ENCODE results near the gene RTN3. TPM values are rescaled to one million over a fixed set of nuclear protein-coding genes. Genes with fewer than 3 reads are reported as not detected.

RTN3 gene
- polyA plus RNA-seq, 4 donors: 27.3 to 101 (median 69.5) TPM

- peaks cover 0 to 2% (median 0%) of the 10 kb centered on the region in 3 donors for H3K36me3 ChIP-seq (ENCODE audit: control insufficient read depth in 3 of 3, insufficient read depth in 2 of 3, low read depth in 1 of 3, low read length in 3 of 3)
- FAIRE-seq: no peak
- H3K27ac ChIP-seq (ENCODE audit: low read depth in 1 of 3, low read length in 2 of 3): no peak overlapping the region
- H3K4me1 ChIP-seq (ENCODE audit: control insufficient read depth in 3 of 3, insufficient read depth in 2 of 3, low read depth in 1 of 3, low read length in 2 of 3): no peaks in the 10 kb centered on the region
- H3K4me3 ChIP-seq (ENCODE audit: low read depth in 1 of 3, low read length in 3 of 3): no peak overlapping the region
- 87 to 94% (median 93%) methylated on average over 8 of the region's 8 CpGs for WGBS, 3 donors
- no peaks in the 10 kb centered on the region for H3K9me3 ChIP-seq (ENCODE audit: control insufficient read depth in 2 of 2, insufficient read depth in 1 of 2, low read depth in 1 of 2, low read length in 1 of 2)
- no peak for DNase-seq
- no peaks in the 10 kb centered on the region for H3K27me3 ChIP-seq (ENCODE audit: control insufficient read depth in 3 of 3, insufficient read depth in 3 of 3, low read length in 3 of 3)
Observed at GRCh38 chr11:63660972-63661371, 20.3 kb upstream of the RTN3 start.

DNA sequence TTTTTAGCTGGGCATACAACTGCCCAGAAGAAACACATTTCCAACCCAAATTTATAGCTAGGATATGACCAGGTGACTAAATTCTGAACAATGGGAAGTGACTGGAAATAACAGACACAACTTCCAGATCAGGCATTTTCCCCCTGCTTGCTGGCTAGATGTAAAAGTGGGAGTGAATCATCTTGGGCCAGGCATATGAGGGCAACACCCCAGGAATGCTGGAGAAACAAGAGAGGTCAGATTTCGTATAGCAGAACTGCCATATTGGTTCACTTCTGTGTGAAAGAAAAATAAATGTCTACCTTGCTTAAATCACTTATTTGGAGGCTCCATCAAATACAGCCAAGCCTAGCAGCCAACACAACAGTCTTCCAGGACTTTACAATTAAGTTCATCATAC is 17.5 kb upstream of the RTN3 start:
- FAIRE-seq (no peak), DNase-seq (no peak)
- WGBS, 3 donors: 0% methylated on average over 1 of the region's 1 CpG
- Histone ChIP-seq H3K9me3 (ENCODE audit: control insufficient read depth in 2 of 2, insufficient read depth in 1 of 2, low read depth in 1 of 2, low read length in 1 of 2) (no peaks in the 10 kb centered on the region), H3K36me3 (ENCODE audit: control insufficient read depth in 3 of 3, insufficient read depth in 2 of 3, low read depth in 1 of 3, low read length in 3 of 3) (no peaks in the 10 kb centered on the region), H3K4me3 (ENCODE audit: low read depth in 1 of 3, low read length in 3 of 3) (no peak overlapping the region), H3K27ac (ENCODE audit: low read depth in 1 of 3, low read length in 2 of 3) (no peak overlapping the region), H3K27me3 (ENCODE audit: control insufficient read depth in 3 of 3, insufficient read depth in 3 of 3, low read length in 3 of 3) (no peaks in the 10 kb centered on the region), H3K4me1 (ENCODE audit: control insufficient read depth in 3 of 3, insufficient read depth in 2 of 3, low read depth in 1 of 3, low read length in 2 of 3) (peaks cover 0 to 2% (median 0%) of the 10 kb centered on the region in 3 donors)

DNA sequence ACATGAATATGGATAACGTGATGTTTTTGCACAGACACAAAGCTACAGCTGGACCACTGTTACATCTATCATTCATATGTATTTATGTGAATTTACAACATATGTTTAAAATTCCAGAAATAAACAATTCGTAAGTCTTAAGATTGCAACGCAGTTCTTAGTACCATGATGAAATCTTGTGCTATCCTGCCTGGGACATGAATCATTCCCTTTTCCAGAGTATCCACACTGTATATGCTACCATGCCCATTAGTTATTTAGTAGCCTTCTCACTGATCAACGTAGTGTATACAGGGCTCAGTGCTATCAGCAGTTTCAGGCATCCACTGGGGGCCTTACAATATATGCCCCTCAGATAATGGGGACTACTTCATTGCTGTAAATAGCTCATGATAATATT is 14.4 kb upstream of the RTN3 start:
- DNase-seq (no peak), FAIRE-seq (no peak)
- no peaks in the 10 kb centered on the region for H3K36me3 ChIP-seq (ENCODE audit: control insufficient read depth in 3 of 3, insufficient read depth in 2 of 3, low read depth in 1 of 3, low read length in 3 of 3)
- WGBS, 3 donors: 75 to 86% (median 85%) methylated on average over 4 of the region's 4 CpGs
- no peak overlapping the region for H3K4me3 ChIP-seq (ENCODE audit: low read depth in 1 of 3, low read length in 3 of 3)
- H3K27me3 ChIP-seq (ENCODE audit: control insufficient read depth in 3 of 3, insufficient read depth in 3 of 3, low read length in 3 of 3): no peaks in the 10 kb centered on the region
- no peak overlapping the region for H3K27ac ChIP-seq (ENCODE audit: low read depth in 1 of 3, low read length in 2 of 3)
- H3K4me1 ChIP-seq (ENCODE audit: control insufficient read depth in 3 of 3, insufficient read depth in 2 of 3, low read depth in 1 of 3, low read length in 2 of 3): peaks cover 0 to 5% (median 0%) of the 10 kb centered on the region in 3 donors
- no peaks in the 10 kb centered on the region for H3K9me3 ChIP-seq (ENCODE audit: control insufficient read depth in 2 of 2, insufficient read depth in 1 of 2, low read depth in 1 of 2, low read length in 1 of 2)

- H3K36me3 ChIP-seq (ENCODE audit: control insufficient read depth in 3 of 3, insufficient read depth in 2 of 3, low read depth in 1 of 3, low read length in 3 of 3): no peaks in the 10 kb centered on the region
- FAIRE-seq (no peak), DNase-seq (no peak)
- no peak overlapping the region for H3K27ac ChIP-seq (ENCODE audit: low read depth in 1 of 3, low read length in 2 of 3)
- no peaks in the 10 kb centered on the region for H3K9me3 ChIP-seq (ENCODE audit: control insufficient read depth in 2 of 2, insufficient read depth in 1 of 2, low read depth in 1 of 2, low read length in 1 of 2)
- no peaks in the 10 kb centered on the region for H3K27me3 ChIP-seq (ENCODE audit: control insufficient read depth in 3 of 3, insufficient read depth in 3 of 3, low read length in 3 of 3)
- peaks cover 0 to 5% (median 0%) of the 10 kb centered on the region in 3 donors for H3K4me1 ChIP-seq (ENCODE audit: control insufficient read depth in 3 of 3, insufficient read depth in 2 of 3, low read depth in 1 of 3, low read length in 2 of 3)
- H3K4me3 ChIP-seq (ENCODE audit: low read depth in 1 of 3, low read length in 3 of 3): no peak overlapping the region
- WGBS, 3 donors: 65 to 68% (median 65%) methylated on average over 3 of the region's 3 CpGs
Observed at GRCh38 chr11:63667995-63668795, 13.1 kb upstream of the RTN3 start.

DNA sequence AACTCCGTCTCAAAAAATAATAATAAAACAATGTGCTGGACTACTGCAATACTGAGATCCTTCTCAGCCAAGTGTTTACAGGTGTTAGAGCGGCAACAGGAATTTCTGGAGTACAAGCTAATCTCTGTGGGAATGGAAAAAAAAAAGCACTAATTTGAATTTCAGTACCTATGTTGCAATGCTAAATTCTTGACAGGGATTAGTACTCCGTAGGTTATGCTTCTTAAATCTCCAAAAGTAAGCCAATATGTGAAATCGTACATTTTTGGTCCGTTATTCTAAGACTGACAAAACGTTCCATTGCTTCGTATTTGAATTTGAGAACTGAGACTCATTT is 11.2 kb upstream of the RTN3 start:
- DNase-seq: no peak
- FAIRE-seq: no peak
- no peaks in the 10 kb centered on the region for H3K27me3 ChIP-seq (ENCODE audit: control insufficient read depth in 3 of 3, insufficient read depth in 3 of 3, low read length in 3 of 3)
- H3K27ac ChIP-seq (ENCODE audit: low read depth in 1 of 3, low read length in 2 of 3): peak overlapping the region in 1 of 3 donors; percentile 27
- H3K4me3 ChIP-seq (ENCODE audit: low read depth in 1 of 3, low read length in 3 of 3): peak overlapping the region in 2 of 3 donors; percentile 66 to 99
- WGBS, 3 donors: 50 to 69% (median 57%) methylated on average over 7 of the region's 7 CpGs
- no peaks in the 10 kb centered on the region for H3K36me3 ChIP-seq (ENCODE audit: control insufficient read depth in 3 of 3, insufficient read depth in 2 of 3, low read depth in 1 of 3, low read length in 3 of 3)
- H3K4me1 ChIP-seq (ENCODE audit: control insufficient read depth in 3 of 3, insufficient read depth in 2 of 3, low read depth in 1 of 3, low read length in 2 of 3): peaks cover 0 to 5% (median 0%) of the 10 kb centered on the region in 3 donors
- H3K9me3 ChIP-seq (ENCODE audit: control insufficient read depth in 2 of 2, insufficient read depth in 1 of 2, low read depth in 1 of 2, low read length in 1 of 2): no peaks in the 10 kb centered on the region

GRCh38 chr11:63670433-63671321 is 10.6 kb upstream of the RTN3 start:
- Histone ChIP-seq H3K27ac (ENCODE audit: low read depth in 1 of 3, low read length in 2 of 3) (peak overlapping the region; percentile 57 to 91 (median 87)), H3K4me1 (ENCODE audit: control insufficient read depth in 3 of 3, insufficient read depth in 2 of 3, low read depth in 1 of 3, low read length in 2 of 3) (peaks cover 0 to 5% (median 0%) of the 10 kb centered on the region in 3 donors), H3K36me3 (ENCODE audit: control insufficient read depth in 3 of 3, insufficient read depth in 2 of 3, low read depth in 1 of 3, low read length in 3 of 3) (no peaks in the 10 kb centered on the region), H3K4me3 (ENCODE audit: low read depth in 1 of 3, low read length in 3 of 3) (peak overlapping the region; percentile 65 to 99 (median 66)), H3K9me3 (ENCODE audit: control insufficient read depth in 2 of 2, insufficient read depth in 1 of 2, low read depth in 1 of 2, low read length in 1 of 2) (no peaks in the 10 kb centered on the region), H3K27me3 (ENCODE audit: control insufficient read depth in 3 of 3, insufficient read depth in 3 of 3, low read length in 3 of 3) (no peaks in the 10 kb centered on the region)
- WGBS, 3 donors: 3 to 5% (median 3%) methylated on average over 44 to 63 of the region's 63 CpGs
- FAIRE-seq (no peak), DNase-seq (peak; percentile 59 to 69)

GRCh38 chr11:63671322-63672155 is 9.8 kb upstream of the RTN3 start, which contains the start of gene ATL3:
TSS of gene ATL3 (minus strand) at chr11:63671376. CDS start at chr11:63671335, 41 bp downstream.
- Histone ChIP-seq H3K4me1 (ENCODE audit: control insufficient read depth in 3 of 3, insufficient read depth in 2 of 3, low read depth in 1 of 3, low read length in 2 of 3) (peaks cover 0 to 5% (median 0%) of the 10 kb centered on the region in 3 donors), H3K27me3 (ENCODE audit: control insufficient read depth in 3 of 3, insufficient read depth in 3 of 3, low read length in 3 of 3) (no peaks in the 10 kb centered on the region), H3K27ac (ENCODE audit: low read depth in 1 of 3, low read length in 2 of 3) (peak within 1 kb of the TSS; percentile 57 to 91 (median 87)), H3K9me3 (ENCODE audit: control insufficient read depth in 2 of 2, insufficient read depth in 1 of 2, low read depth in 1 of 2, low read length in 1 of 2) (no peaks in the 10 kb centered on the region), H3K4me3 (ENCODE audit: low read depth in 1 of 3, low read length in 3 of 3) (peak within 1 kb of the TSS; percentile 65 to 99 (median 66)), H3K36me3 (ENCODE audit: control insufficient read depth in 3 of 3, insufficient read depth in 2 of 3, low read depth in 1 of 3, low read length in 3 of 3) (no peaks in the 10 kb centered on the region)
- peak; percentile 96 to 97 for DNase-seq
- FAIRE-seq: no peak
- 11 to 13% (median 12%) methylated on average over 61 to 69 of the region's 69 CpGs for WGBS, 3 donors

- FAIRE-seq: no peak
- 97 to 98% (median 98%) methylated on average over 16 of the region's 16 CpGs for WGBS, 3 donors
- no peaks in the 10 kb centered on the region for H3K9me3 ChIP-seq (ENCODE audit: control insufficient read depth in 2 of 2, insufficient read depth in 1 of 2, low read depth in 1 of 2, low read length in 1 of 2)
- no peak overlapping the region for H3K27ac ChIP-seq (ENCODE audit: low read depth in 1 of 3, low read length in 2 of 3)
- H3K4me3 ChIP-seq (ENCODE audit: low read depth in 1 of 3, low read length in 3 of 3): no peak overlapping the region
- no peak for DNase-seq
- H3K36me3 ChIP-seq (ENCODE audit: control insufficient read depth in 3 of 3, insufficient read depth in 2 of 3, low read depth in 1 of 3, low read length in 3 of 3): no peaks in the 10 kb centered on the region
- H3K27me3 ChIP-seq (ENCODE audit: control insufficient read depth in 3 of 3, insufficient read depth in 3 of 3, low read length in 3 of 3): no peaks in the 10 kb centered on the region
- peaks cover 0 to 5% (median 0%) of the 10 kb centered on the region in 3 donors for H3K4me1 ChIP-seq (ENCODE audit: control insufficient read depth in 3 of 3, insufficient read depth in 2 of 3, low read depth in 1 of 3, low read length in 2 of 3)
Observed at GRCh38 chr11:63672156-63672463, 9.2 kb upstream of the RTN3 start.
